Stimulated activated CD4-positive, alpha-beta T cell treated with anti-CD3 and anti-CD28 coated beads, Interleukin-1b, Interleukin-23, amount 100 ng/mL, for 4 hours (primary cell): Measurements from ENCODE around the gene EVL.

Source experiments
- DNase-seq, 2 donors: peaks; one replicate each; pipeline ENCODE4 v3.0.0-alpha.2; 2020; ENCODE audit warnings: low read depth in 2 of 2

The EVL gene

GRCh38 chr14:100082723-100083122, 17.5 kb downstream of the EVL start:
- no peak for DNase-seq

GRCh38 chr14:100083706-100084105, 18.5 kb downstream of the EVL start:
- DNase-seq = no peak

GRCh38 chr14:100084591-100084990, 19.4 kb downstream of the EVL start:
- DNase-seq = no peak

DNA sequence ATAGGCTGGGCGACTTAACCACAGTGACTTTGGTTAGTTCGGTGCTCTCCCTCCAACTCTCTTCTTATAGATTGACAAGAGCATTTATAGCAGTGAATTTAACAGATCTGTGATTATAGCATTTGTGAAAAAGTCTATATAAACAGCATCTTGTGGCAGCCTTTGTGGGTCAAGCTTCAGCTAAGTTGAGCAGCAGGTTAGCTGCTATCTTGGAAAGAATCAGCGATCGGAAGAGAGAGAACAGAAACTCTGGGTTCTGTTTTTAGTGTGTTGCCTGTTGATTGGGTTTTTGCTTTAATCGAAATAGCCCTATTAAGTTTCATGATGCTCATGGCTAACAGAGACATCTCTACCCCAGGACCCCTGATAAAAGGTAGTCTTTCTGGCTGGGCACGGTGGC, 20.2 kb downstream of the EVL start:
- no peak for DNase-seq

GRCh38 chr14:100086361-100086760, 21.1 kb downstream of the EVL start:
- no peak for DNase-seq

DNA sequence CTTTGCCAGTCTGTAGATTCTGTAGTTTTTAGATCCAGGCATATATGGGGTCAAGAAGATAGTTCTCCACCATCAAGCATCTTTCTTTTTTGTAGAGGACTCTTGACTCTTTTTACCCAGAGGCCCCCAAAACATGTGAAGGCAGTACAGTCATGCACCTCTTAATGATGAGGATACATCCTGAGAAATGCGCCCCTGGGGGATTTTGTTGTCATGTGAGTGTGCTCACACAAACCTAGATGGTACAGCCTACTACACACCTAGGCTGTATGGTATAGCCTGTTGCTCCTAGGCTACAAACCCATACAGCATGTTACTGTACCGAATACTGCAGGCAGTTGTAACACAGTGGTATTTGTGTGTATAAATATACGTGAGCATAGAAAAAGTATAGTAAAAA, 23.0 kb downstream of the EVL start:
- DNase-seq = no peak

DNA sequence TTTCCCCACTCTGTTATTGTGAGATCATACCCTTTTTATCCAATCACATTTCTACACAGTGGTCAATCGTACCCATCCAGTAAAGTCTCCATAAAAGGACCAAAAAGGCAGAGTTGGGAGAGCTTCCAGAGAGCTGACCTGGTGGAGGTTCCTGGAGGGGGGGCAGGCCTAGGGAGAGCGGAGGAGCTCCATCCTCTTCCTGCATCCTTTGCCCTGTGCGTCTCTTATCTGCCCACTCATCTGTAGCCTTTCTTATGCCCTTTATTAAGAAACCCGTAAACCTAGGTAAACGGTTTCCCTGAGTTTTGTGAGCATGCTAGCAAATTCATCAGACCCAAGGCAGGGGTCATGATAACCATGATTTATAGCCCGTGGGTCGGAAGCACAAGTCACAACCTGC, 26.2 kb downstream of the EVL start:
- no peak for DNase-seq

GRCh38 chr14:100092832-100093231, 27.6 kb downstream of the EVL start:
- no peak for DNase-seq

DNA sequence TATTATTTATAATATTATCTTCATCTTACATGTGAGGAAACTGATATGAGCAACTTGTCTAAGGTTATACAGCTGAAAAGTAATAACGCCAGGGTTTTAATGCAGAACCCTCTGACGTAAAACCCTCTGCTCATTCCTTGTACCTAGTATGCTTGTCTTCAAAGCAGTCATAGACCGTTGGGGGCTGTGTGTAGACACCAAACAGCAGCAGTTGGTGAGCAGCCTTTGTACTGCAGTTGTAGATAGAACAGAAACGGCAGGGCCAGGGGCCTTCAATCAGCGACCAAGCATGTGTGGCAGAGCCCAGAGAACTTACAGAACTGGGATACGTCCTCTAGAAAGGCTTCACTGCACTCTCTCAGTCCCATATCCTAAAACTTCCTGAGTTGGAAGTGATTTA, 28.1 kb downstream of the EVL start:
- no peak for DNase-seq

DNA sequence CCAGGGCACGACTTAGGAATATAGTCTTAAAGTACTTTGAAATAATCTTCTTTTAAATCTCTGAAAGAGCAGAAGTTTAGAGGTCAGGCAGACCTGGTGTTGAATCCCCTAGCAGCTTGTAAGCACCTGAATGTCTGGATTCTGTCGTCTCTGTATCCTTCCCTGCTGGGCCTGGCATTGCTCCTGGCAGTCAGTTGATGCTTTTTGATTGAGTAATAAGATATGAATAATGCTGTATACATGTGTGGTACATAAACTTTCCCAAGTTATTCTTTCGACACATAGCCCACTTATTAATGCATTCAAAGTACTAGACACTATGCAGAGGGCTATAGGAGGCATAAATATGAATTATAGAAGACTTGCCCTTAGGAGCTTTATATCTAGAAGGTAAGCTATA, 31.4 kb downstream of the EVL start:
- no peak for DNase-seq

- no peak for DNase-seq
Observed at GRCh38 chr14:100098171-100098570, 32.9 kb downstream of the EVL start.

GRCh38 chr14:100100032-100100703, 34.9 kb downstream of the EVL start:
- no peak for DNase-seq

DNA sequence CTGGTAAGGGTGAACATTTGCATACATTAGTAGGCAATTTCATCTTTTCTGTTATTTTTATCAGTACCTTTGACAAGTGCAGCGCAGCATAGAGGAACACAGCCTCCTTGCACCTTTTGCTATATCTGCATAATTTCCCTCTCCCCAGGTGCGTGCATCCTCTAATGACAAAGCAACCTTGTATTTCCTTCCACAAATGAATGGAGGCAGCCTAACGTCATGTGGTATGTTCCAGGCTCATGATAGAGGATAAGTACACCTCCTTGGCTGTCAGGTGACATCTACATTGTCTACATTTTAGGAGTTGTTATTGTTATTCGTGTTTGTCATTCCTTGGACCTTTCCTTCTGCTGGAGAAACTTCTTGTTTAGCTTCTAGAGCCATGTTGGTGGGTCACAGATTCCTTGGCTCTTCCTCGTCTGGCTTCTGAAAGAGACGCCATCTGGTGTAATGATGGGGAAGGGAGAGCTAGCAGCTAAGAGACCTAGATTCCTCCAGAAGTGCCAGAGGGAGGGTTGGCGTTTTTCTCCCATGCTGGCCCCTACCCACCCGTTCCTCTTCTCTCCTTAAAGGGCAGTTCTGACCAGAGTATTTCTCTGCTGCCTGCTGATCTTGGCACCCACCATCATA, 37.0 kb downstream of the EVL start:
- no peak for DNase-seq

- no peak for DNase-seq
Observed at GRCh38 chr14:100103250-100104005, 38.2 kb downstream of the EVL start.

GRCh38 chr14:100104006-100104352, 38.8 kb downstream of the EVL start:
- no peak for DNase-seq

DNA sequence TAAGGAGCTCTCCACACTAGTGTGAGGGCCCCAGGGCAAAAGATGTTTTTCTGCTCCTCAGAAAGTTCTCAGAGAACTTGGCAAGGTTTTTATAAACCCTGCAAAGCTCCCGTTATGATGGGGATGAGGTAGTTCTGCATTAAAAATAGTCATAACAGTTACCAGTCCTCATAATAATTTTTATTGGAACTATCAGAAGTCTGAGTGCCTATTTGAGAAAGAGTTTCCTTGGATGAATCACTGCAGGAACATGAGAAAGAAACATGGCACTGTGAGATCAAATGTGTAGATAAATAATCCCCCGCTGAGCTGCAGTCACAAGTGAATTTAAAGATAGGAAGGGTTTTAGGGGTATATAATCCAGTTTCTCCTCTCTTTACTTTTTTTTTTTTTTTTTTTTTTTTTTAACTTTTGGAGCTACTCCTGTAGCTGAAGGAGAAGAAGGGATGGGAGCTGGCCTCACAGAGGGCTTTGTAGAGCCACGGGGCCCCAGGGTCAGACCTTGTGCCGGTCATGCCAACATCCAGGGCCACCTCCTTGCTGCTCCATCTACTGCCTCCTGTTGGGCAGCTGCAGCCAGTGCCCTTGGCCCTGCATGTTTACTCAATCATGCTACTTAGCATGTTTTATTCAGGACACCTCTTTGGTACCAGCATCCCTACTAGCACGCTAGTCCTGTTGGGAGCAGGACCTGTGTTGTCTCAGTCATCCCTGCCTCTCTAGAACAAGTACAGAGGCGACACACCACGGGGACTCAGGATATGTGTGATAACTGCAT, 39.5 kb downstream of the EVL start:
- DNase-seq = no peak

GRCh38 chr14:100105357-100106169, 40.3 kb downstream of the EVL start:
- no peak for DNase-seq

DNA sequence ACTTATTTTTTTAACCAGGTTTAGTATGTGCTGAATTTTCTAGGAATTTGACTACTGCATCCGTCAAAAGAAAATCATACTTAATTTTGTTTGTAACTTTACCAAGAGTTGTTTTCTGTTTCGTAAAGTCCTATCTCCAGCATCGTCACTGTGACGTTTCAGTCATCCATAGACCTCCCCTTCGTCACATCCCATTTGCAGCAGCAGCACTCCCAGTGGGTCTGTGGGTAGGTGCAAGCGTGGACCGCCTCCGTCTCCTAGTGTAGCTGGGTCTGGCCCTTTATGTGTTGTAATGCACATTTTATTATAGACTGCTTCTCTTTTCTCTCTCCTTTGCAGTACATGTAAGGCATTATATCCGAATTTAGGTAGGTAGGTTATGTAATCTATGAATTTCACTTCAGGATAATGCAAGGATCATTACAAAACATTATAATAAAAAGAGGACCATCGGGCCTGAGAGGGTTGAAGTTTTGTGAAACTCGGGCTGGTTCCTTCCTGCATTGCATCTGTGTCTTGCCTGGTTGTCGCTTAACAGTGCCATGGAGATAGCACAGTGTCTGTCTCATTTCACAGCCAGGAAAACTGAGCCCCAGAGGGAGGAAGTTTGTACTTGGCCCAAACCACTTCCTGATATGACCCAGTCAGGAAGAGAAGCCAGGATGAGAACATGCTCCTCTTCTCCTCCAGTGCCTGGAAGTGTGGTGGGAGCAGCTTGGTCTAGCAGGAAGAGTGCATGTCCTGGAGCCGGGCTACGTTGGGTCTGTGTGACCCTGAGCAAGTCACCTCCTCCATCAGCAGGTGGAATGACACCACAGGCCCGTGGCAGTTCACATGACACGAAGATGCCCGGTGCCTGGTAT, 41.3 kb downstream of the EVL start:
- no peak for DNase-seq

GRCh38 chr14:100107236-100107635, 42.0 kb downstream of the EVL start:
- DNase-seq = no peak

- DNase-seq = peak; percentile 87 to 90
Observed at GRCh38 chr14:100108042-100108825, 43.0 kb downstream of the EVL start.
